GM12878 (cell line): ENCODE results near the gene CPD. TPM values are rescaled to one million over a fixed set of nuclear protein-coding genes. Genes with fewer than 3 reads are reported as not detected.

ENCODE experiments used
- ATAC-seq: fragments of 200-7000 bp; cut with Tn5 transposase; 3 replicates; pipeline ENCODE4 v1.9.1; 2020; ENCODE audit warnings: mild to moderate bottlenecking, moderate library complexity
- BruUV-seq: library from RNA; stranded (reverse); fragments of 400-500 nt; replicated peaks from 2 replicates; lab custom pipeline; 2021; lab: Mats Ljungman, UMichigan
- CTCF ChIA-PET: fragments of 300-600 bp; sonication (Branson Sonifier 250); formaldehyde crosslinking; extraction: SDS; loops from one replicate; lab custom pipeline; 2021; ENCODE audit warnings: inconsistent platforms; lab: Yijun Ruan, JAX
- POLR2A ChIA-PET: fragments of 350-600 bp; formaldehyde crosslinking; extraction: SDS; loops from one replicate; lab custom pipeline; 2021; ENCODE audit warnings: inconsistent platforms; lab: Charles Lee
- RAD21 ChIA-PET: fragments of 300-600 bp; sonication (Branson Sonifier 250); formaldehyde crosslinking; loops from one replicate; lab custom pipeline; 2023; ENCODE audit warnings: antibody characterized with exemption; ENCODE audit not compliant: unreplicated experiment; lab: Charles Lee
- SMC1A ChIA-PET: fragments of 300-600 bp; sonication (Branson Sonifier 250); formaldehyde crosslinking; loops from one replicate; lab custom pipeline; 2023; ENCODE audit not compliant: unreplicated experiment, uncharacterized antibody; lab: Charles Lee
- DNase-seq: peaks from one replicate; pipeline ENCODE4 v3.0.0-alpha.2; 2011; ENCODE audit warnings: low read depth, low spot score
- FAIRE-seq: peaks from 3 replicates; lab custom pipeline; 2011; peaks lifted over from hg19 to GRCh38; lab: Jason Lieb, UNC
- H2AFZ ChIP-seq: 2 replicates; pipeline ENCODE4 v1.6.0; 2011; ENCODE audit warnings: low read depth, low read length, control low read depth; ENCODE audit not compliant: control insufficient read depth
- H3K27ac ChIP-seq: 2 replicates; pipeline ENCODE4 v1.5.1; 2011; ENCODE audit warnings: control low read depth; ENCODE audit not compliant: control insufficient read depth, insufficient read depth
- H3K27me3 ChIP-seq, 2 experiments: replicated peaks in 1 of 2; 2 replicates each; pipeline versions ENCODE4 v1.6.0 to v1.6.1; 2011; ENCODE audit warnings: low read length in 1 of 2; ENCODE audit not compliant: control insufficient read depth in 2 of 2, insufficient read depth in 2 of 2
- H3K36me3 ChIP-seq, 2 experiments: 2 replicates each; pipeline ENCODE4 v1.5.1; 2011; ENCODE audit warnings: low read length in 1 of 2; ENCODE audit not compliant: control insufficient read depth in 2 of 2, insufficient read depth in 2 of 2
- H3K4me1 ChIP-seq: 2 replicates; pipeline ENCODE4 v1.6.1; 2011; ENCODE audit warnings: mild to moderate bottlenecking, low read length, moderate library complexity, mixed read lengths; ENCODE audit not compliant: control insufficient read depth, insufficient read depth
- H3K4me2 ChIP-seq: 2 replicates; pipeline ENCODE4 v1.6.0; 2011; ENCODE audit warnings: control low read depth; ENCODE audit not compliant: control insufficient read depth, insufficient read depth
- H3K4me3 ChIP-seq: fragments of 200-600 bp; sonication (generic); 2 replicates; pipeline ENCODE4 v1.5.1; 2016
- H3K79me2 ChIP-seq: 2 replicates; pipeline ENCODE4 v1.6.0; 2011; ENCODE audit warnings: low read length; ENCODE audit not compliant: control insufficient read depth, insufficient read depth
- H3K9ac ChIP-seq: 2 replicates; pipeline ENCODE4 v1.8.0; 2011; ENCODE audit warnings: low read length, control low read depth, mixed read lengths; ENCODE audit not compliant: control insufficient read depth, insufficient read depth
- H3K9me3 ChIP-seq: replicated peaks from 3 replicates; pipeline ENCODE4 v1.5.1; 2011; ENCODE audit warnings: mild to moderate bottlenecking, low read length; ENCODE audit not compliant: control insufficient read depth, insufficient read depth
- H4K20me1 ChIP-seq: 2 replicates; pipeline ENCODE4 v1.6.0; 2011; ENCODE audit not compliant: control insufficient read depth, insufficient read depth
- FOXM1 ChIP-seq: IDR thresholded peaks from 2 replicates; pipeline ENCODE4 v1.6.1; 2012; ENCODE audit warnings: low read depth, mild to moderate bottlenecking, inconsistent platforms, low read length, moderate library complexity
- HCFC1 ChIP-seq: fragments of 150-350 bp; IDR thresholded peaks from 2 replicates; pipeline ENCODE4 v1.6.1; 2014; ENCODE audit warnings: low read length
- KAT2A ChIP-seq: conservative IDR thresholded peaks from 2 replicates; pipeline ENCODE4 v1.6.1; 2011; ENCODE audit warnings: low read depth, low read length; ENCODE audit not compliant: control insufficient read depth
- RAD21 ChIP-seq: IDR thresholded peaks from 2 replicates; pipeline ENCODE4 v1.6.1; 2011; ENCODE audit warnings: mild to moderate bottlenecking, low read depth, low read length, moderate library complexity; ENCODE audit not compliant: insufficient read depth
- RAD51 ChIP-seq: fragments of 450-650 bp; IDR thresholded peaks from 2 replicates; pipeline ENCODE4 v1.6.1; 2016; ENCODE audit warnings: moderate library complexity, mild to moderate bottlenecking, inconsistent platforms
- RFX5 ChIP-seq: IDR thresholded peaks from 2 replicates; pipeline ENCODE4 v1.6.1; 2011; ENCODE audit warnings: low read depth, low read length, improper control_type of control experiment
- RUNX3 ChIP-seq: IDR thresholded peaks from 2 replicates; pipeline ENCODE4 v1.6.1; 2012; ENCODE audit warnings: low read length, inconsistent platforms
- SMAD1 ChIP-seq: fragments of 450-650 bp; IDR thresholded peaks from 2 replicates; pipeline ENCODE4 v1.6.1; 2018; ENCODE audit warnings: mild to moderate bottlenecking, low read depth; ENCODE audit not compliant: partially characterized antibody
- SREBF2 ChIP-seq: IDR thresholded peaks from 2 replicates; pipeline ENCODE4 v1.6.1; 2012; ENCODE audit warnings: mild to moderate bottlenecking, low read length
- SRF ChIP-seq, 2 experiments: IDR thresholded peaks; 2 replicates each; pipeline ENCODE4 v1.6.1; 2011; ENCODE audit warnings: low read depth in 2 of 2, low read length in 2 of 2, mild to moderate bottlenecking in 1 of 2, moderate library complexity in 1 of 2
- TAF1 ChIP-seq: IDR thresholded peaks from 2 replicates; pipeline ENCODE4 v1.6.1; 2011; ENCODE audit warnings: mild to moderate bottlenecking, low read depth, low read length, borderline replicate concordance
- TCF3 ChIP-seq: IDR thresholded peaks from 2 replicates; pipeline ENCODE4 v1.6.1; 2012; ENCODE audit warnings: low read depth, mild to moderate bottlenecking, low read length, borderline replicate concordance; ENCODE audit not compliant: insufficient read depth
- YBX1 ChIP-seq: fragments of 450-650 bp; IDR thresholded peaks from 2 replicates; pipeline ENCODE4 v1.6.1; 2016; ENCODE audit warnings: antibody characterized with exemption
- ZNF24 ChIP-seq: fragments of 450-650 bp; IDR thresholded peaks from 2 replicates; pipeline ENCODE4 v1.6.1; 2017; ENCODE audit warnings: antibody characterized with exemption, mild to moderate bottlenecking
- WGBS: methylation state at CpG from one replicate; pipeline ENCODE4 v1.1.6; 2016; ENCODE audit warnings: low lambda C conversion rate; ENCODE audit not compliant: insufficient replicate concordance, insufficient coverage; ENCODE audit errors: missing lambda C conversion rate; 5-methylcytosine and 5-hydroxymethylcytosine counted together
- in situ Hi-C: fragments of 300-500 bp; cut with MboI; formaldehyde crosslinking; loops from 9 replicates; pipeline ENCODE4 v1.14.3; 2018; ENCODE audit warnings: mixed read lengths
- intact Hi-C: fragments of 100-400 bp; cut with micrococcal nuclease; formaldehyde crosslinking; loops from one replicate; pipeline ENCODE4 v1.14.2; 2022; ENCODE audit not compliant: unreplicated experiment
- polyA plus RNA-seq, 11 experiments: library from polyadenylated mRNA; depleted of rRNA in 4 of 11; unstranded in 6 of 11; stranded (reverse) in 5 of 11; fragments of >200 nt; fragmentation: Nextera tagmentation in 4 of 11; fragmentation: Illumina TruSeq in 1 of 11; extraction: Ambion mirVana in 4 of 11; extraction: Trizol in 1 of 11; gene quantifications; 1 replicate in 1 of 11; 2 replicates in 10 of 11; pipeline versions ENCODE4 v1.2.1 to v1.2.3, GENCODE V29; 2011 to 2016; ENCODE audit warnings: inconsistent platforms in 2 of 11, missing spikeins in 2 of 11, low read depth in 1 of 11
- total RNA-seq, 4 experiments: library from RNA; depleted of rRNA in 3 of 4; stranded (reverse); fragments of >200 nt in 3 of 4; fragmentation: Illumina TruSeq in 1 of 4; extraction: Trizol in 1 of 4; gene quantifications; 2 replicates each; pipeline versions ENCODE4 v1.2.1 to v1.2.3, GENCODE V29; 2013 to 2021
- TF ChIP-seq, protein P1 (sequence below): IDR thresholded peaks from 2 replicates; pipeline ENCODE4 v1.6.1; 2011; ENCODE audit warnings: mild to moderate bottlenecking, low read depth, low read length, moderate library complexity; ENCODE audit not compliant: insufficient replicate concordance
- TF ChIP-seq, protein P2 (sequence below): IDR thresholded peaks from 2 replicates; pipeline ENCODE4 v1.6.1; 2012; ENCODE audit warnings: mild to moderate bottlenecking, low read depth, low read length
- TF ChIP-seq, protein P3 (sequence below), 3 experiments: IDR thresholded peaks in 2 of 3; conservative IDR thresholded peaks in 1 of 3; 2 replicates each; pipeline ENCODE4 v1.5.1; 2011; ENCODE audit warnings: low read depth in 3 of 3, low read length in 3 of 3, mild to moderate bottlenecking in 3 of 3, control low read depth in 2 of 3, moderate library complexity in 2 of 3, inconsistent platforms in 1 of 3, mixed read lengths in 1 of 3; ENCODE audit not compliant: control insufficient read depth in 2 of 3, insufficient read depth in 1 of 3; ENCODE audit errors: extremely low read depth in 1 of 3

Gene CPD
- total and polyA plus RNA-seq, 10 of the 15 experiments (the other 5 are each of a cell fraction or from before 2014, with no cell fraction given): 3.5 to 24.2 (median 15.7) TPM

DNA sequence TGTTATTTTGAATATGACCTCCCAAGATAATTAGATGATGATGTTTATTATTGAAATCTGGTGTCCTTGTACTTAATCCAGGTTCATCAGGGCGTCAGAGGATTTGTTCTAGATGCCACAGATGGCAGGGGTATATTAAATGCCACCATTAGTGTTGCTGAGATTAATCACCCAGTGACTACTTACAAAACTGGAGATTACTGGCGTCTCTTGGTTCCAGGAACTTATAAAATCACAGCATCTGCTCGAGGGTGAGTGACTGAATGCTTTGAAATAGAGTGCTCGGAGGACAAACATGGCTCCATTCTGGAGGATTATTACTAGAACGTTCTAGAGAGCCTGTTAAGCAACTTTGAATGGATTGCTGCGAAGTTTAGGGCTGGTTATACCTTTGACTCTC, 65.0 kb downstream of the CPD start:
- Histone ChIP-seq H3K9me3 (no peaks in the 10 kb centered on the region), H3K79me2 (no peaks in the 10 kb centered on the region), H4K20me1 (no peaks in the 10 kb centered on the region), H3K9ac (no peak overlapping the region), H3K4me3 (no peak overlapping the region), H3K27me3 (no peaks in the 10 kb centered on the region), H3K27ac (no peak overlapping the region), H2AFZ (no peak overlapping the region), H3K4me2 (no peak overlapping the region), H3K36me3 (no peaks in the 10 kb centered on the region; a peak in 1 of 4 replicates), H3K4me1 (no peaks in the 10 kb centered on the region)
- intact Hi-C loops (no loop called here), in situ Hi-C loops (no loop called here)
- ChIA-PET CTCF (no interaction called here), POLR2A (no interaction called here), SMC1A (no interaction called here), RAD21 (no interaction called here)
- no TSS peak for BruUV-seq
- TF ChIP-seq KAT2A (no peak), ZNF24 (no peak), HCFC1 (no peak), SRF (IDR thresholded peaks at IDR 0.05; ENCODE audit: low read depth in 2 of 2, low read length in 2 of 2) (no peak), TCF3 (no peak), RAD21 (no peak), FOXM1 (no peak), RAD51 (no peak), RUNX3 (no peak), SREBF2 (no peak), TAF1 (no peak), RFX5 (no peak), YBX1 (no peak), SMAD1 (no peak)
- TF ChIP-seq, protein P1, sequence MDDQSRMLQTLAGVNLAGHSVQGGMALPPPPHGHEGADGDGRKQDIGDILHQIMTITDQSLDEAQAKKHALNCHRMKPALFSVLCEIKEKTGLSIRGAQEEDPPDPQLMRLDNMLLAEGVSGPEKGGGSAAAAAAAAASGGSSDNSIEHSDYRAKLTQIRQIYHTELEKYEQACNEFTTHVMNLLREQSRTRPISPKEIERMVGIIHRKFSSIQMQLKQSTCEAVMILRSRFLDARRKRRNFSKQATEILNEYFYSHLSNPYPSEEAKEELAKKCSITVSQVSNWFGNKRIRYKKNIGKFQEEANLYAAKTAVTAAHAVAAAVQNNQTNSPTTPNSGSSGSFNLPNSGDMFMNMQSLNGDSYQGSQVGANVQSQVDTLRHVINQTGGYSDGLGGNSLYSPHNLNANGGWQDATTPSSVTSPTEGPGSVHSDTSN: no peak
- TF ChIP-seq, protein P2, sequence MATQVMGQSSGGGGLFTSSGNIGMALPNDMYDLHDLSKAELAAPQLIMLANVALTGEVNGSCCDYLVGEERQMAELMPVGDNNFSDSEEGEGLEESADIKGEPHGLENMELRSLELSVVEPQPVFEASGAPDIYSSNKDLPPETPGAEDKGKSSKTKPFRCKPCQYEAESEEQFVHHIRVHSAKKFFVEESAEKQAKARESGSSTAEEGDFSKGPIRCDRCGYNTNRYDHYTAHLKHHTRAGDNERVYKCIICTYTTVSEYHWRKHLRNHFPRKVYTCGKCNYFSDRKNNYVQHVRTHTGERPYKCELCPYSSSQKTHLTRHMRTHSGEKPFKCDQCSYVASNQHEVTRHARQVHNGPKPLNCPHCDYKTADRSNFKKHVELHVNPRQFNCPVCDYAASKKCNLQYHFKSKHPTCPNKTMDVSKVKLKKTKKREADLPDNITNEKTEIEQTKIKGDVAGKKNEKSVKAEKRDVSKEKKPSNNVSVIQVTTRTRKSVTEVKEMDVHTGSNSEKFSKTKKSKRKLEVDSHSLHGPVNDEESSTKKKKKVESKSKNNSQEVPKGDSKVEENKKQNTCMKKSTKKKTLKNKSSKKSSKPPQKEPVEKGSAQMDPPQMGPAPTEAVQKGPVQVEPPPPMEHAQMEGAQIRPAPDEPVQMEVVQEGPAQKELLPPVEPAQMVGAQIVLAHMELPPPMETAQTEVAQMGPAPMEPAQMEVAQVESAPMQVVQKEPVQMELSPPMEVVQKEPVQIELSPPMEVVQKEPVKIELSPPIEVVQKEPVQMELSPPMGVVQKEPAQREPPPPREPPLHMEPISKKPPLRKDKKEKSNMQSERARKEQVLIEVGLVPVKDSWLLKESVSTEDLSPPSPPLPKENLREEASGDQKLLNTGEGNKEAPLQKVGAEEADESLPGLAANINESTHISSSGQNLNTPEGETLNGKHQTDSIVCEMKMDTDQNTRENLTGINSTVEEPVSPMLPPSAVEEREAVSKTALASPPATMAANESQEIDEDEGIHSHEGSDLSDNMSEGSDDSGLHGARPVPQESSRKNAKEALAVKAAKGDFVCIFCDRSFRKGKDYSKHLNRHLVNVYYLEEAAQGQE: no peak
- TF ChIP-seq, protein P3, sequence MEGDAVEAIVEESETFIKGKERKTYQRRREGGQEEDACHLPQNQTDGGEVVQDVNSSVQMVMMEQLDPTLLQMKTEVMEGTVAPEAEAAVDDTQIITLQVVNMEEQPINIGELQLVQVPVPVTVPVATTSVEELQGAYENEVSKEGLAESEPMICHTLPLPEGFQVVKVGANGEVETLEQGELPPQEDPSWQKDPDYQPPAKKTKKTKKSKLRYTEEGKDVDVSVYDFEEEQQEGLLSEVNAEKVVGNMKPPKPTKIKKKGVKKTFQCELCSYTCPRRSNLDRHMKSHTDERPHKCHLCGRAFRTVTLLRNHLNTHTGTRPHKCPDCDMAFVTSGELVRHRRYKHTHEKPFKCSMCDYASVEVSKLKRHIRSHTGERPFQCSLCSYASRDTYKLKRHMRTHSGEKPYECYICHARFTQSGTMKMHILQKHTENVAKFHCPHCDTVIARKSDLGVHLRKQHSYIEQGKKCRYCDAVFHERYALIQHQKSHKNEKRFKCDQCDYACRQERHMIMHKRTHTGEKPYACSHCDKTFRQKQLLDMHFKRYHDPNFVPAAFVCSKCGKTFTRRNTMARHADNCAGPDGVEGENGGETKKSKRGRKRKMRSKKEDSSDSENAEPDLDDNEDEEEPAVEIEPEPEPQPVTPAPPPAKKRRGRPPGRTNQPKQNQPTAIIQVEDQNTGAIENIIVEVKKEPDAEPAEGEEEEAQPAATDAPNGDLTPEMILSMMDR (IDR thresholded peaks at IDR 0.05 in 2 of 3, conservative IDR thresholded peaks at IDR 0.05 in 1 of 3; ENCODE audit: control insufficient read depth in 2 of 3, extremely low read depth in 1 of 3, insufficient read depth in 1 of 3, low read depth in 3 of 3, low read length in 3 of 3): no peak
- WGBS: 98% methylated on average over 6 of the region's 6 CpGs
- no peak for FAIRE-seq
- no peak for DNase-seq
- ATAC-seq: no peak
